H1 (cell line): Measurements from ENCODE around the gene CBLN1. TPM values are rescaled to one million over a fixed set of nuclear protein-coding genes. Genes with fewer than 3 reads are reported as not detected.

Experiments
- ASH2L ChIP-seq: fragments of 200-600, 300-600 bp; sonication (generic); IDR thresholded peaks from one replicate; pipeline ENCODE4 v1.7.1; 2017; ENCODE audit warnings: low read length
- E2F6 ChIP-seq: IDR thresholded peaks from 2 replicates; pipeline ENCODE4 v1.6.1; 2012; ENCODE audit warnings: inconsistent platforms
- EP300 ChIP-seq, 2 experiments: IDR thresholded peaks; 1 replicate in 1 of 2; 2 replicates in 1 of 2; pipeline ENCODE4 v1.6.1; 2011 to 2012; ENCODE audit warnings: low read depth in 2 of 2, low read length in 2 of 2, mild to moderate bottlenecking in 2 of 2, borderline replicate concordance in 1 of 2, inconsistent platforms in 1 of 2, moderate library complexity in 1 of 2
- HDAC2 ChIP-seq, 2 experiments: fragments of 300-600 bp in 1 of 2; sonication (generic) in 1 of 2; IDR thresholded peaks; 2 replicates each; pipeline ENCODE4 v1.6.1; 2011 to 2012; ENCODE audit warnings: low read depth in 2 of 2, low read length in 2 of 2, mild to moderate bottlenecking in 2 of 2, moderate library complexity in 2 of 2, borderline replicate concordance in 1 of 2, inconsistent platforms in 1 of 2
- MAX ChIP-seq: IDR thresholded peaks from 2 replicates; pipeline ENCODE4 v1.6.1; 2012; ENCODE audit warnings: inconsistent platforms
- polyA plus RNA-seq, 7 experiments: library from polyadenylated mRNA; depleted of rRNA in 3 of 7; stranded (reverse) in 5 of 7; unstranded in 2 of 7; fragments of >200 nt in 5 of 7; fragments of 200-250 nt in 2 of 7; gene quantifications; 1 replicate in 5 of 7; 2 replicates in 1 of 7; 4 replicates in 1 of 7; pipeline versions ENCODE4 v1.2.1 to v1.2.3, GENCODE V29; 2011 to 2013; ENCODE audit warnings: missing spikeins in 2 of 7, mixed read lengths in 2 of 7
- total RNA-seq: library from RNA; stranded (reverse); fragmentation: NEBNext Ultra II Directional; extraction: Animal tissue kit (Norgen Biotek cat#: 25700); gene quantifications from 2 replicates; pipeline ENCODE4 v1.2.1, GENCODE V29; 2021

CBLN1 gene
- total and polyA plus RNA-seq, 2 of the 8 experiments (the other 6 are each of a cell fraction or from before 2014, with no cell fraction given), result 0.97 to 7.1 TPM

- no peak for TF ChIP-seq E2F6
- TF ChIP-seq MAX, result no peak
- no peak for TF ChIP-seq EP300 (IDR thresholded peaks at IDR 0.05; ENCODE audit: borderline replicate concordance in 1 of 2, low read depth in 2 of 2, low read length in 2 of 2)
- no peak for TF ChIP-seq ASH2L
- TF ChIP-seq HDAC2 (IDR thresholded peaks at IDR 0.05; ENCODE audit: borderline replicate concordance in 1 of 2, low read depth in 2 of 2, low read length in 2 of 2), result no peak
These were observed 3.1 kb downstream of the CBLN1 start (continued) for GRCh38 chr16:49278567-49278827.
